ENCODE results near the gene ARHGAP22. TPM values are rescaled to one million over a fixed set of nuclear protein-coding genes. Genes with fewer than 3 reads are reported as not detected.

ARHGAP22 gene
- total RNA-seq, 1 experiment from 2014 or later, result 0.10 TPM

DNA sequence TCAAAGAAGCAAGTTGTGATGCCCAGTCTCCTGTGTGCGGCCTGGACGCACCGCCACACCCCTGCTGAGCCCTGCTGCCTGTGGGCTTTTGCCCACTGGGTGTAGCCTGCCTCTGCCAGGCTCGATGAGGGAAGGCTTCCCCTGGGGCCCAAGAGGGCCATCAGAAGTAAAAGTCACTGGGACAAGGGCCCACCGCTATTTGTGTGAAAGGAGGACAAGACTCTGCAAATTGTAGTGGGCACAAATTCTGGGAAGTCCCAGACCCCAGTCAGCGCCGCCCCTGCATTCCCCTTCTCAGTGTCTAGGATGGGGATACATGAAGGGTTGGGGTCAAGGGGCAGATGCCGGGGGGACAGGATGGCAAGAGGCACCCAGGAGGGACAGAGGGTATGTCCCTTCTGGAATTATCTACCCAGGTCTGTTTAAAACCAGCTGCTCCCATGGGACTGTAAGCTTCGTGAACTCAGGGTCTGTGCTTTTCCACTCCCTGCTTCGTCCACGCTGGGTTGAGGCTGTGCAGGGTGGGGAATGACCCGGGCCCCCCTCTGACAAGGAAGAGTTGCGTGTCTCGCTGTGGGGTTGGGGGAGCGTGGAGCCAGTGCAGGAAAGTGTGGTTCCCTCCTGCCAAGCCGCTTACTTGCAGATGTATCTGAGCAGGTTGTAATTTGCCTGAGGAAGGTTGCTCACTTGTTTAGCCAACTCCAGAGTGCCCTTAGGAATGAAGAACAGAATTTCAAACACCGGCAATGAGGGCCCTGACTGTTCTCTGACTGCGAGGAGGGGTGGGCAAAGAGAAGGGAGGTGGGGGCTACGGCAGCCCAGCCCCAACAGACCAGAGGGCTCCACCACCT, 151.2 kb downstream of the ARHGAP22 start:
- DNase-seq (ENCODE audit: low spot score), result no peak

GRCh38 chr10:48452879-48453412, 151.9 kb downstream of the ARHGAP22 start:
- no peak for DNase-seq (ENCODE audit: low spot score)

GRCh38 chr10:48451969-48452878, 152.6 kb downstream of the ARHGAP22 start:
- DNase-seq (ENCODE audit: low spot score), result no peak

DNA sequence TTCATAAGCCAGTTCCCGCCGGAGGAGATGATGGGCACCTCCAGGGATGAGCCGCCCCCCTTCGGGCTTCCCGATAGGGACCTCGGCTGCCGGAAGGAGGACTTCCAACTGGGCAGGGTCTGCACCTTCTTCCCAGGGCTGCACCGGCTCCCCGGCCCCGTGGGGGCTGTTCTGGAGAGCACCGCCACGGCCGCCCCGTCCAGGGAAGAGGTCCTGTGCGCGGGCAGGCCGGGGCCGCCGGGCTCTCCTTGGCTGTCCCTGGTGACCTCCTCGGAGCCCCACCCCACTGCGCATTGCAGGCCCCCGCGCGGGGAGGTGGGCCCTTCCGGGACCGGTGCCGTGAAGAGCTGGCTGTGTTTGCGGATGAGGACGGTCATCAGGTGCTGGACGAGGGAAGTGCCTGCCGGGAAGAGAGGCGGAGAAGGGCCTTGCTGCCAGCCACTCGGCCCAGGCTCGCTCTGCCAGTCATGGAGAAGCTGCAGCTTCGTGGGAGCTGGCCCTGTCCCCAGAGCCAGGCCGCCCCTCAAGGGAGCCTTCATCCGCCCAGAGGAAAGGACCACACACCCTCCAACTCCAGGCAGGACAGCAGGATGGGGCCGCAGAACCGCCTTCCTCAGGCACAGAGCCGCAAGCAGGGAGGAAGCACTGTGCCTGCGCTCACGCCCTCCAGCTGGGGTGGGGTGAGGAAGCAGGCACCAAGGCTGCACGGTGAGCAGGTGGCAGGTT, 154.0 kb downstream of the ARHGAP22 start:
- no peak for DNase-seq (ENCODE audit: low spot score)

DNA sequence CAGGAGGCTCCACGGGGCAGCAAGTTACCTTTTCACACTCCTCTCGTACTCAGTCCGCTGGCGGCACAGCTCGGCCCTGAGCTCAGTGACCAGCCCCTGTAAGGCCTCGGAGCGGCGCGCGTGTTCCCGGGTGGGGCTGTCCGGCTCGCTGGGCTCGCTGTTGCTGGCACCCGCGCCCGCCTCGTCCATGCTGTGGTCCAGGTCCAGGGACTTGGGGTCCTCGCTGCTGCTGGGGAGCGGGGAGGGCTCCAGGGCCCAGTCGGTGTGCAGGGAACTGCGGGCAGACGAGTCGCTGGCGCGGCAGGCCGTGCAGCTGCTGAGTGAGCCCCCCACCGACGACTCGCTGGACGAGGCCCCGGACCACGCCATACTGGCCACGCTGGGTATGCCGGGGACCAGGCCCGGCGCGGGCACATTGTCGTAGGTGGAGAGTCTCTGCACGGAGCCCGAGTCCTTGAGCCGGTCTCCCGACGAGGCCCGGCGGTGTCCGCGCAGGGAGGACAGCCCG, 154.6 kb downstream of the ARHGAP22 start:
- DNase-seq (ENCODE audit: low spot score), result no peak

GRCh38 chr10:48449501-48450232, 155.2 kb downstream of the ARHGAP22 start:
- DNase-seq (ENCODE audit: low spot score), result no peak

- no peak for DNase-seq (ENCODE audit: low spot score)
These were observed 156.1 kb downstream of the ARHGAP22 start for GRCh38 chr10:48448796-48449195.

DNA sequence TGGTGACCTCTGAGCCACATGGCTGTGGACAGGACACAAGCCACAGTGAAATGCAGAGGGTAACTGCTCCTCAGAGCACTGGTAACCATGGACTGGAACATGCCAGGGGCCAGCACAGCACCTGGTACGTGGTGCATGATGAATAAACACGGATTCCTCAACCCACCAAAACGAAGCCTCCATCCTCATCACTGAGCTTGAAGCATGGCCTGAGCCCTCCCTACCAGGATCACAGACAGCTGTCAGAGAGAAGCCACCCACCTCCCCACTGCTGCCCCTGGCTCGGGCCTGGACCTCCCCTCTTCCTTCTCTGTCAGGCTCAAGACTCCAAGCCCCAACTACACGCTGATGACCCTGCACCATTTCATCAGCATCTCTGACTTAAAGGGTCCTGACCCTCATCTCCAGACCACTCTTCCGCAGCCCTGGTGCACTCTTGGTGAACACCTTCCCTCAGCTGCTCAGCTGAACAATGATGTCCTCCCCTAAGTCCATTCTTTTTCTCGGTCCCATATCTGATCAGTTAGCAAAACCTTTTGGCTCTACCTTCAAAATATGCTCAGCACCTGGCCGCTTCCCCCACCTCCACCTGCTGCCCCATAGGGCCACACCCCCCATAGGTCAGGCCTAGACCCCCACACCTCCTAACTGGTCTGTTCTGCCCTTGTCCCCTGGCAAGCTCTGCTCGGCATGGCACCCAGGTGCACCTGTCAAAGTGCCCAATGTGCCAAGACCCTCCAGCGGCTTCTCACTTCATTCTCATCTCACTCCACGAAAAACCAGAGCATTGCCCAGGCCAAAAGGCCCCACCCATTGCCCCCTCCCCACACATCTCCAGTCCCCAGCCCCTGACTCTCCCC, 157.3 kb downstream of the ARHGAP22 start:
- DNase-seq (ENCODE audit: low spot score), result no peak

- no peak for DNase-seq (ENCODE audit: low spot score)
These were observed 158.1 kb downstream of the ARHGAP22 start for GRCh38 chr10:48446785-48447184.

DNA sequence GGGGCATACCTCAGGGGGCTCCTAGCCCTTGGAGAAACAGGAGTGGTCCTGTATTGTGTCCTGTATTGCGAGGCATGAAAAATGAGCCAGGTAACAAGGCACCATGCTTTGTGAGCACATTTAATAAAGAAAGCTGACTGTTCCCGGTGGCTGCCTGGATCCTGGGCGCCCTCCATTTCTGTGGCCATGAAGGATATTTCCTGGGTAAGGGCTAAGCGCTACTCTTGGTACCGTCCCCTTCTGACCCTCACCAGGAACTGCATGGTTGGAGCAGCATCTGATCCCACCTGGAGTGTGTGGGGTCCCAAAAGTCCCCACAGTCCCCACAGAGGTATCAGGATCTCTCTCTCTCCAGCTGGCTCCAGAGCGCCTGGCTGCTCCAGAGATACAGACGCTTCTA, 158.9 kb downstream of the ARHGAP22 start:
- DNase-seq (ENCODE audit: low spot score), result no peak

- DNase-seq (ENCODE audit: low spot score), result peak; percentile 87
These were observed 159.7 kb downstream of the ARHGAP22 start for GRCh38 chr10:48444861-48445841.

- peak; percentile 50 for DNase-seq (ENCODE audit: low spot score)
These were observed 160.6 kb downstream of the ARHGAP22 start for GRCh38 chr10:48444266-48444665.

DNA sequence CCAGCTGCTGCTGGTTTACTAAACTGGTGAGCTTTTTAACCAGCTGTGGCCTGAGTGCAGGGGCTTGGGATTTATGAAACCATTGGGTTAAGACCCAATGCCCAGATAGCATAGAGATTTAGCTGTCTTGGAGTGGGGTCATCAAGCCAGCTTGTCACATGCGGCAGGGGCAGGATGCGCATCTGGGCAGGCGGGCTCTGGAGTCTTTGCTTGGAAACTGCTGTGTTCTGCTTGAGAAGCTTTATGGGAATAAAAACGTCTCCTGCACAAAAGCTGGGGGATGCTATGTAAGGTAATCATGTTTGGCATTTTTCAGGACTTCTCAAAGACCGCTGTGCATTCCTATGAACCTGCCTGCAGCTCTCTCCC, 162.1 kb downstream of the ARHGAP22 start:
- no peak for DNase-seq (ENCODE audit: low spot score)

DNA sequence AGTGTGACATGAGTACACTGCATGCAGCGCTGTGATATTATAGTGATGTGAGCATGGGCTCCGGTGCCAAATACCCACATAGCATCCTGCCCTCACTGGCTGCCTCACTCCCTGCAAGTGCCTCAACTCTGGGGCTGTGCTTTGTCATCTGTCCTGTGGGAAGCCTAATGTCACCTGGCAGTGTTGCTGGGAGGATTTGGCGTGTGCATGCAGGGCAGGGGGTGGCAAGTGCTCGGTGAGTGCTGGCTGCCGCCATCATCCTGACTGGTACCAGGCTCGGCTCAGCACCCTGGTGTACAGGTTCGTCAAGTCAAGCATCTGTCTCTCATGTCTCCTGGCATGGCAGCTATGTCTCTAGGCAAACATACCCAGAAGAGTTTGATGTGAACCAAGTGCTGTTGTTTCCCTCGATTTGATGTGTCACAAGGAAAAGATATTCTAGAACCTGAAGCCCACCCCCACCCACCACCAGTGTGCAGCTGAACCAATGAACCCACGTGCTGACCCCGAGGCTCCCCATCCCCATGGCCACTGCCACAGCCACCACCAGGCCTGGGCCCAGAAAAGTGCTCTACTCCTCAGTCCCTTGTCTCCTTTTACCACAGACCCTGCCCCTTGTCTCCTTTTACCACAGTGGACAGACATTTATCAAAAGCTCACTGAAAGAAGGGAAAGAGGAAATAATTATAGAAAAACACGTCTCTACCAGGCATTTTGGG, 162.6 kb downstream of the ARHGAP22 start:
- DNase-seq (ENCODE audit: low spot score), result no peak

DNA sequence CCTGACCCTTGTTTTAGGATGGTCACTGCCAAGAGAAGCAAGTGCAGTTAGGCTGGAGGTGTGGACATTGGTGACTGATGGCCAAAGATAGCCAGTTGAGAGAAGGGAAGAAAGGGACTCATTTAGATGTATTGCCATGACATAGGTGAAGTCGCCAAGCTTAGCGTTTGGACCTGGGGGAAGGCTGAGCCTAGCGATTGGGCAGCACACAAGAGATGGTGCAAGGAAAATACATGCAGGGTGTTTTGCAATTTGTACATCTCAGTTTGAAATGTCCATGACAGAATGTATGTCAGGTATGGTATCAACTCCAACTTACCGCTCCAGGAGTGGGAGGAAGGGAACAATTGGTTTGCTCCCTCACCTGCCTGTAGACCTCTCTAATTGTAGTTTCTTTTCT, 164.1 kb downstream of the ARHGAP22 start:
- DNase-seq (ENCODE audit: low spot score), result no peak

- DNase-seq (ENCODE audit: low spot score), result no peak
These were observed 165.3 kb downstream of the ARHGAP22 start for GRCh38 chr10:48439581-48440041.

GRCh38 chr10:48439031-48439430, 165.8 kb downstream of the ARHGAP22 start:
- no peak for DNase-seq (ENCODE audit: low spot score)

DNA sequence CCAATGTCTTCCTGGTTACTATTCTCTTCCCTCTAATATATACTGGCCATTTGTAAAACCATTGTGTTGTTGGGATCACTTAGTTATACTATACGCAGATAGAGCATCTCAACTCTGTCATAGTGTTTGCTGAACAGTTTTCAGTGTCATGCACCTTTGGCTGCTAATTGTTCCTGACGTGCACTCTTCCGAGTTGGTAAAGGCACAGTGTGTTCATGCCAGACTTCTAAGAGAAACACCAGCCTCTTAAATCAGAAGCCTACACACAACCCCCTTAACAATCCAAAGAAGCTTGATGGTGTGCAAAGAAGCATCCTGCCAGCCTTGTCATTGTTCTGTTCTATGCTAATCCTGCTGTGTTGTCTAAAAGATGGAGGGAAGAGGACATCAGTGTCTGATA, 167.3 kb downstream of the ARHGAP22 start:
- no peak for DNase-seq (ENCODE audit: low spot score)
